ENCODE data around the gene PRKD2. TPM values are rescaled to one million over a fixed set of nuclear protein-coding genes. Genes with fewer than 3 reads are reported as not detected.
"Not testable (repeated sequence)": the region's sequence is repeated elsewhere in the genome, so short reads cannot be mapped to it uniquely, and the experiment has no call there.

PRKD2 gene
- total and polyA plus RNA-seq, 12 donors = 6.8 to 77.1 (median 26.8) TPM

DNA sequence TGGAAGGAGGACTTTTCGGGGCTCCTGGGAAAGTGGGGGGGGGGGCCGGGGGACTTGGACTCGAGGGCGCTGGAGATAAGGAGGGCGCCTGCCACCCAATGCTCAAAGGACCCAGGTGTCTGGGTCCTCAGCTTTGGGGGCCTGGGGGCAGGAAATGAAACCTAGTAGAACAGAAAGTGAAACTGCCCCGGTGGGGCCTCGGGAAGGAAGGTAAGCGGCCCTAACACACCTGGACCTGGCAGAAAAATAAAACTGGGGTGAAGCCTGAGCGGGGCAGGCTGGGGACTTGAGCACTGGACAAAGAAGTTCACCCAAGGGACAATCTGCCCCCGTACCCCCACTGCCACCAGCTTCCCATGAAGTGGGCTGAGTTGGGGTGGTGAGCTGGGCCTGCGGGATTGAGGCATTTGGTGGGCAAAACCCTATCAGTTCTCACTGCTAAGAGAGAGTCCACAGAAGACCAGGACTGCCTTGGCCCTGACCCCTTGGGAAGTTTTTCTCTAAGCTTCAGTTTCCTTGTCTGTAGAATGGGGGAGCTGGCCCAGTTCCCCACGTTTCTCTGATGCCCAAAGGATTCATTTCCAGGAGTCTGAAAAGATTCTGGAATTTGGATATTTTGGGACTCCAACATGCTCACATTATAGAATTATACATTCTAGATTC lies 2.3 kb downstream of the PRKD2 start:
- Histone ChIP-seq H3K36me3 (replicated peaks in 1 of 2) (peaks cover 0 to 14% of the 10 kb centered on the region in 2 donors), H3K9me3 (replicated peaks in 1 of 3) (no peaks in the 10 kb centered on the region), H3K4me3 (peak overlapping the region; percentile 42 to 87 (median 82)), H3K4me1 (replicated peaks in 1 of 2) (peaks cover 18 to 25% of the 10 kb centered on the region in 2 donors), H3K27ac (peak overlapping the region in 4 of 5 donors; percentile 59 to 86 (median 74)), H3K27me3 (no peaks in the 10 kb centered on the region)
- WGBS, 4 donors = 5 to 7% (median 6%) methylated on average over 7 to 12 of the region's 12 CpGs
- DNase-seq = no peak
- no peak for TF ChIP-seq POLR2A (IDR thresholded peaks at IDR 0.05)
- TF ChIP-seq, protein P1, sequence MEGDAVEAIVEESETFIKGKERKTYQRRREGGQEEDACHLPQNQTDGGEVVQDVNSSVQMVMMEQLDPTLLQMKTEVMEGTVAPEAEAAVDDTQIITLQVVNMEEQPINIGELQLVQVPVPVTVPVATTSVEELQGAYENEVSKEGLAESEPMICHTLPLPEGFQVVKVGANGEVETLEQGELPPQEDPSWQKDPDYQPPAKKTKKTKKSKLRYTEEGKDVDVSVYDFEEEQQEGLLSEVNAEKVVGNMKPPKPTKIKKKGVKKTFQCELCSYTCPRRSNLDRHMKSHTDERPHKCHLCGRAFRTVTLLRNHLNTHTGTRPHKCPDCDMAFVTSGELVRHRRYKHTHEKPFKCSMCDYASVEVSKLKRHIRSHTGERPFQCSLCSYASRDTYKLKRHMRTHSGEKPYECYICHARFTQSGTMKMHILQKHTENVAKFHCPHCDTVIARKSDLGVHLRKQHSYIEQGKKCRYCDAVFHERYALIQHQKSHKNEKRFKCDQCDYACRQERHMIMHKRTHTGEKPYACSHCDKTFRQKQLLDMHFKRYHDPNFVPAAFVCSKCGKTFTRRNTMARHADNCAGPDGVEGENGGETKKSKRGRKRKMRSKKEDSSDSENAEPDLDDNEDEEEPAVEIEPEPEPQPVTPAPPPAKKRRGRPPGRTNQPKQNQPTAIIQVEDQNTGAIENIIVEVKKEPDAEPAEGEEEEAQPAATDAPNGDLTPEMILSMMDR (IDR thresholded peaks at IDR 0.05) = no peak
- intact Hi-C loops (cut with DNase I) = no loop called here

DNA sequence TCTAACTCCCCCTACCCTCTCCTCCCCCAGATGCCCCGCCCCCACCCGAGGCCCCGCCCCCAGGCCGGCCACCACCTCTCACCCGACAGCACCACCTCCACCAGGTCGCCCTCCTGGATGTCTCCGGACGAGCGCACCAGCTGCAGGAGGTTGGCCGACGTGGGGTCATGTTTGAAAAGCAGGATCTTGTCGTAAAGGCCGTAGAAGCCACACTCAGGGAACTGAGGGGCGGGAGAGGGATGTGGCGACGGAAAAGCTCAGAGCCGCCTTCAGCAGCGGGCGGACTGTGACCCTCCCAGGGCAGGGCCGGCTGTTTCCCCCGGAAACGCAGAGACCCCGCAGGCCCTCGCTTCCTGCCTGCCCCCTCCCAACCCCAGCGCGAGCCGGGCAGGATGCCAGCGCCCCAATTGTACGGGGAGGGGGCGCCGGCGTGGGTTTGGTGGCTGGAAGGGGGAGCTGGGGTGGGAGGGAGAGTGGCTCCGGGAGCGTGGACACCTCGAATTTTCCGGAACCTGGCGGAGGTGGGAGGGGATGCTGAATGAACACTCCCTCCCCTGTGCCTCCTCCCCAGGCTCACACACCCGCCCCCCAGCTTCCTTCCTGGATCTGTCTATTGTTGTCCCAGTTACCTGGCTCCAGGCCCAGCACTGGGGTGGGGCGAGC lies 3.0 kb downstream of the PRKD2 start:
- no peaks in the 10 kb centered on the region for H3K9me3 ChIP-seq (replicated peaks in 1 of 3)
- H3K36me3 ChIP-seq (replicated peaks in 1 of 2) = peaks cover 0 to 21% of the 10 kb centered on the region in 2 donors
- TF ChIP-seq POLR2A (IDR thresholded peaks at IDR 0.05) = no peak
- TF ChIP-seq, protein P1 (IDR thresholded peaks at IDR 0.05) = no peak
- peak overlapping the region; percentile 14 to 87 (median 82) for H3K4me3 ChIP-seq
- intact Hi-C loops (cut with DNase I) = no loop called here
- H3K27ac ChIP-seq = peak overlapping the region in 4 of 5 donors; percentile 59 to 86 (median 74)
- DNase-seq = peak; percentile 87 to 95 (median 90)
- H3K4me1 ChIP-seq (replicated peaks in 1 of 2) = peaks cover 18 to 25% of the 10 kb centered on the region in 2 donors
- no peaks in the 10 kb centered on the region for H3K27me3 ChIP-seq
- 0 to 1% (median 1%) methylated on average over 16 to 39 of the region's 39 CpGs; no CpG with 5 or more reads in 1 of the 4 donors for WGBS, 4 donors

- H3K4me3 ChIP-seq; H3K9me3 ChIP-seq (replicated peaks in 1 of 3); intact Hi-C loops (cut with DNase I); H3K27me3 ChIP-seq; DNase-seq; H3K27ac ChIP-seq: not testable (repeated sequence)
- WGBS, 4 donors = 83 to 94% (median 87%) methylated on average over 6 of the region's 6 CpGs
- Histone ChIP-seq H3K4me1 (replicated peaks in 1 of 2) (peaks cover 18 to 23% of the 10 kb centered on the region in 2 donors), H3K36me3 (replicated peaks in 1 of 2) (peaks cover 0 to 28% of the 10 kb centered on the region in 2 donors)
Measured at GRCh38 chr19:46712768-46713338, 4.1 kb downstream of the PRKD2 start.

GRCh38 chr19:46710687-46711086 lies 6.2 kb downstream of the PRKD2 start:
- Histone ChIP-seq H3K4me1 (replicated peaks in 1 of 2) (peaks cover 6 to 12% of the 10 kb centered on the region in 2 donors), H3K9me3 (replicated peaks in 1 of 3) (no peaks in the 10 kb centered on the region), H3K36me3 (replicated peaks in 1 of 2) (peaks cover 0 to 44% of the 10 kb centered on the region in 2 donors), H3K4me3 (no peak overlapping the region), H3K27ac (no peak overlapping the region), H3K27me3 (no peaks in the 10 kb centered on the region)
- DNase-seq = no peak
- WGBS, 4 donors = 83 to 87% (median 85%) methylated on average over 22 to 25 of the region's 25 CpGs
- no peak for TF ChIP-seq POLR2A (IDR thresholded peaks at IDR 0.05)
- TF ChIP-seq, protein P1 (IDR thresholded peaks at IDR 0.05) = no peak
- intact Hi-C loops (cut with DNase I) = no loop called here

All from adrenal gland (tissue), 12 donors.